GOT3 (cell line): ENCODE data around the gene ELL.
A peak's percentile ranks its signal among the peaks of the same experiment; 100 is the strongest.
"Not testable (repeated sequence)": the region's sequence is repeated elsewhere in the genome, so short reads cannot be mapped to it uniquely, and the experiment has no call there.

Experiments
- DNase-seq: peaks from one replicate; lab custom pipeline; 2025; ENCODE audit warnings: mixed read lengths; lab: John Stamatoyannopoulos, UW

ELL gene

GRCh38 chr19:18531485-18531884 lies 9.6 kb upstream of the ELL start:
- DNase-seq = no peak

DNA sequence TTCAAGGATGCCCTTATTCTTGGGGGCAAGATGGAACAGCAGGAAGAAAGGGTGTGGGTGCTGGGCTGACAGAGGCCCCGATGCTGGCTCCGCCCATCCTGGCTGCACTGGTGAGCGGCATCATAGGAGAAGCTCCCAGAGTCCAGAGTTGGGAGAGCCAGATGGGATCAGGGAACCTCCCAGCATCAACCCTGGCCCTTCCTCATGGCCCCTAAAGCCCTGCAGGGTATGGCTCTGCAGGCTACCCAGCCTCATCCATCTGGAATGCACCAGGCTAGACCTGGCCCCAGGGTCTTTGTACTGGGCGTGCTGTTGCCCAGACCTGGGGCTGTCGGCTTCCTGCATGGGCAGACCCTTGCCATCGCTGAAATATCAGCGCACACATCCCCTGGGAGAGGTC lies 7.9 kb upstream of the ELL start:
- no peak for DNase-seq

- no peak for DNase-seq
These were observed 4.4 kb upstream of the ELL start for GRCh38 chr19:18526316-18526715.

DNA sequence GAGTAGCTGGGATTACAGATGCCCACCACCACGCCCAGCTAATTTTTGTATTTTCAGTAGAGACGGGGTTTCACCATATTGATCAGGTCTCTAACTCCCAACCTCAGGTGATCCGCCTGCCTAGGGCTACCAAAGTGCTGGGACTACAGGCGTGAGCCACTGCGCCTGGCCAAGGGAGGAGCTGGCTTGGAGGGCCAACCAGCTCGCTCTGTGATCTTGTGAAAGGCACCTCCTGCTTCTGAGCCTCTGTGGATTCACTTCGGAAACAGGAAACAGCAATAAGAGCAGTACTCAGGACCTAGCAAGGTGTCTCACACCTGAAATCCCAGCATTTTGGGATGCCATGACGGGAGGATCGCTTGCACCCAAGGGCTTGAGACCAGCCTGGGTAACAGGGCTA lies 2.0 kb upstream of the ELL start:
- DNase-seq = no peak

DNA sequence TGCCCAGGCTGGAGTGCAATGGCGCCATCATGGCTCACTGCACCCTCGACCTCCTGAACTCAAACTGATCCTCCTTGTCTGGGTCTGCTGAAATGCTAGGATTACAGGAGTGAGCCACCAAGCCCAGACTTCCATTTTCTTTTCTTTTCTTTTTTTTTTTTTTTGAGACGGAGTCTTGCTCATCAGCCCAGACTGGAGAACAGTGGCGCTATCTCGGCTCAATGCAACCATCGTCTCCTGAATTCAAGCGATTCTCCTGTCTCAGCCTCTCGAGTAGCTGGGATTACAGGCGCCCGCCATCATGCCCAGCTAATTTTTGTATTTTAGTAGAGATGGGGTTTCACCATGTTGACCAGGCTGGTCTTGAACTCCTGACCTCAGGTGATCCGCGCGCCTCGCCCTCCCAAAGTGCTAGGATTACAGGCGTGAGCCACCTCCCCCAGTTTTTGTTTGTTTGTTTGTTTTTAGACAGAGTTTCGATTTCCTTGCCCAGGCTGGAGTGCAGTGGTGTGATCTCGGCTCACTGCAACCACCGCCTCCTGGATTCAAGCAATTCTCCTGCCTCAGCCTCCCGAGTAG lies 1.1 kb upstream of the ELL start:
- DNase-seq = not testable (repeated sequence)

- peak; percentile 99 for DNase-seq
These were observed 423 bp upstream of the ELL start for GRCh38 chr19:18522124-18522861.

- no peak for DNase-seq
These were observed 800 bp downstream of the ELL start for GRCh38 chr19:18520848-18521691.

DNA sequence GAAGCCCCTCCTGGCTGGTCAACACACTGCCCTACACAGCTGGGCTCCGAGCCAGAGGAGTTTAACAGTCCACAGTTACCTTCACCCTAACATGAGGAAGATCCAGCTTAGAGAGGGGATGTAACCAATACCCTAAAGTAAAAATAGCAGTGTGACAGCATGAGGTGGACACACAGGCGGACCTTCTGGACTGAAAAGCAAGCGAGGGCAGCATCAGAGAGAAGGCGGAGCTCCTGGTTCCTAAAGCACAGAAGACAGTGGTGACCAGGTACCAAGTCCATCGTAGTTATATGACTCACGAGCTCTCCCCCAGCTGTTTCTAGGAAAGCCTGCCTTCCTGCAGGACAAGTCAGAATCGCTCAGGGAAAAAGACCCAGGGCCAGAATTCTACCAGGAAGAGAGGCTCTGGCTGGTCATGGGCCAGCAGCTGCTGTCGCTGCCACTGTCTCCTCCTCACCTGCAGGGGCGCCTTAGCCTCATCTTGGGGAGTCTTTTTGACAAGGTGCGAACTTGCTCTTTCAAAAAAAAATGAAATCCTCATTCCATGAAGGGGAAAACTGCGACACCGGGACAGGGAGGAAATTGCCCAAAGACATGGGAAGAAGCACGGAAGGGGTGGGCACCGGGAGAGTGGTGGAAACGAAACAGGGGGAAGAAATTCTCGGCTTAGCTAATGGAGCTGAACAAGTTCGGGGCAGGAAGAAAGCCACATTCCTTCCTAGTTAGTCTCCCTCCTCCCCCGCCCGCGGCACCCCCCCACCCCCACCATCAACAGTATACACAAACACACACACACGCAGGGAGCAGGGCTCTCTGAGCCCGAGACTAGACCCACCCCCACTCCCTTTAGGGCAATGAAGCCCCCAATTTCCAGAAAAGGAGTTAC lies 1.7 kb downstream of the ELL start:
- DNase-seq = peak; percentile 22

GRCh38 chr19:18518639-18519038 lies 3.2 kb downstream of the ELL start:
- no peak for DNase-seq

- DNase-seq = no peak
These were observed 4.3 kb downstream of the ELL start for GRCh38 chr19:18517606-18518005.

GRCh38 chr19:18515959-18516358 lies 5.9 kb downstream of the ELL start:
- no peak for DNase-seq

GRCh38 chr19:18514800-18515682 lies 6.8 kb downstream of the ELL start:
- DNase-seq = no peak

DNA sequence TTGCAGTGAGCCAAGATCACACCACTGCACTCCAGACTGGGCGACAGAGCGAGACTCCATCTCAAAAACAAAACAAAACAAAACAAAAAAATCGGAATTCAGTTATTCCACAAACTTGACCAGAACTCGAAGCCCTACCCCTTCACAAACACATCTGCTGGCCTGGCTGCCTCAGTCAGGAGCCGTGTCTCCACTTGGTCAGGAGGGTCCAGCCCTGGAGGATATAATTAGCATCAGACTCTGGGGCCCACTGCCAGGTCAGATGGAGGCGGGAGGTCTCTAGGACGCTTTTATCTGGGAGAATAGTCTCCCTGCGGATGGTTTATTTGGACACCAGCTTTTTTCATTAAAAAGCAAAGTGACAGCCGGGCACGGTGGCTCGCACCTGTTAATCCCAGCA lies 8.0 kb downstream of the ELL start:
- no peak for DNase-seq

DNA sequence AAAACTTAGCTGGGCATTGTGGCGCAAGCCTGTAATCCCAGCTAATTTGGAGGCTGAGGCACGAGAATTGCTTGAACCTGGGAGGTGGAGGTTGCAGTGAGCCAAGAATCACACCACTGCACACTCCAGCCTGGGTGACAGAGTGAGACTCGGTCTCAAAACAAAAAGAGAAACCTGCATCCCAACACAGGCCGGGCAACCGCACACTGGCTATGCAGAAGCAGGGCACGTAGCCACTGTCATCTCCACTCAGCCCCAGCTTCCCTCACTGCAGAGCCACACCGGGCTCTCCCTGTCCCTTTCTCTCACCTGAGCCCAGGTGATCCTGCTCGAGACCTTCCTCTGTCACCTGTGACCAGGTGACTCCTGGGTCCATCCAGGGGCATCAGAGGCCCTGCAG lies 11.7 kb downstream of the ELL start:
- DNase-seq = no peak

DNA sequence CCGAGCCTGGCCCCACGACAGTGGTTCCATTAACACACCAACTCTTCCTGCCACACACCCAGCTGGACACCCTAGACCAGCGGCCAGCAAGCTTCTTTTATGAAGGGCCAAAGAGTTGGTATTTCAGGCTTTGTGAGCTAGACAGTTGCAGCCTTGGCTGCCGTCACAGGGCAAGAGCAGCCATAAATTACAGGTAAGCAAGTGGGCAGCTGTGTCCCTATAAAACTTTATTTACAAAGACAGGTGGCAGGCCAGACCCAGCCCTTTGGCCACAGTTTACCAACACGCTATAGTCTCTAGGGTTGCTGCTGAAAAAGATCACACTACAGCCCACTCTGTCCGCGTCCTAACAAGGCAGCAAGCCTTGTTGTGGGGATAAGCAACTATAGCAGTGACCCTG lies 13.3 kb downstream of the ELL start:
- no peak for DNase-seq

- DNase-seq = no peak
These were observed 14.0 kb downstream of the ELL start for GRCh38 chr19:18507727-18508440.

DNA sequence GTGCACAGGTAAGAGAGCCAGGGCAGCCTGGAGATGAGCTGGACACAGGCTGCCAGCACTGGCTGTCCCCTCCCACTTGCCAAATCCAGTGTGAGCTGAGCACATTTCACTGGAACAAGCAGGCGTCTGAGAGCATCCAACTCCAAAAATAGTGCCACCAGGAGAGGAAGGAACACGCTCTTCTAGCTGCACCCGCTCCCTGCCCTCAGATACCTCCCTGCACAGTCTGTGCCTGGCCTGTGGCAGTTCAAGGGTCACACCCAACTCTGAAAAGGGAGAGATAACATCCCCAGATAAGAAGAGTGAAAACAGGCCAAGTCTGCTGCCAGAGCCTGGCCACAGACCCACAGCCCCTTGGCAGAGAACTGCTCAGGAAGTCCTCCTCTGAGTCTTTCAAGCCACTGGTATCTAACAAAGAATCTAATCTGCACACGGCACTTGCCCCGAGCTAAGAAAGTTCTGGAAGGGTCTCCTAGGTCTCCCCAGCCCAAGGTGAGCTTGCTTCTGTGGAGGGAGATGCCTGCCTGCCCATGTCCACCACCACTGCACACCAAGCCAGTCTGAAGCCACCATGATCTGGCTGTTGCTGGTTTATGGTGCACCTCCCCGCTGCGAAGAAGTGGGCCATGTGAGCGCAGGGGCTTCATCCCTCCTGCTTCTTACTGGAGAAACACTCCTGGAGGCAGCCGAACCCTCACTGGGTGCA lies 14.7 kb downstream of the ELL start:
- DNase-seq = no peak

DNA sequence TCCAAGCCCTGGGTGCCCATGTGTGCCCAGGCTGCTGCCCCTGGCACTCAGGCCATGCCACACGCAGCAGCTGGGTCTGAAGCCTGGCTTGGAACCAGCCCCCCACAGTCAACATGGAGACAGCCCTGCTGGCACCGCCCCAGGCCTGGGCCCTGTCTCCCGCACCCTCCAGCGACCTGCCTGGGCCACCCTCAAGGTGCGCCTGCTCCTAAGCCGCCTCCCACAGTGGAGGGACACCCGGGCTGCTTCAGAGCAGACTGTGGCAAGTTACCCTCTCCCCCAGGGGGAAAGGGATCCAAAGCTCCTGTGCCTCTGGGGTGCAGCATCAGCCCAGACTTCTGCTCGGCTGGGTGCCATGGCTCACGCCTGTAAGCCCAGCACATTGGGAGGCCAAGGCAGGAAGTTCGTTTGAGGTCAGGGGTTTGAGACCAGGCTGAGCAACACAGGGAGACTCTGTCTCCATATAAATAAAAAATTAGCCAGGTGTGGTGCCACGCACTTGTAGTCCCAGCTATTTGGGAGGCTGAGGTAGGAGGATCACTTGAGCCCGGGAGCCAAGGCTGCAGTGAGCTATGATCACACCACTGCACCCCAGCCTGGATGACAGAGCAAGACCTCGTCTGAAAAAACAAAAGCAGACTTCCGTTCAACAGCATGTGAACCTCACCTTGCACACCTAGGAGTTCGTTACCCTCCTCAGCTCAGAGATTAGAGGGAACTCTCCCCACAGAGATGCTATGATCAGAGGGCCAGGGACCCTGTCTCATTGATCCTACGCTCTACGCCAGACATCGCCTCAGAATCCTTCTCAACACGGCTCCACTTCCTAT lies 15.6 kb downstream of the ELL start:
- DNase-seq = no peak
